ENCODE data around the gene ADGRV1.

DNA sequence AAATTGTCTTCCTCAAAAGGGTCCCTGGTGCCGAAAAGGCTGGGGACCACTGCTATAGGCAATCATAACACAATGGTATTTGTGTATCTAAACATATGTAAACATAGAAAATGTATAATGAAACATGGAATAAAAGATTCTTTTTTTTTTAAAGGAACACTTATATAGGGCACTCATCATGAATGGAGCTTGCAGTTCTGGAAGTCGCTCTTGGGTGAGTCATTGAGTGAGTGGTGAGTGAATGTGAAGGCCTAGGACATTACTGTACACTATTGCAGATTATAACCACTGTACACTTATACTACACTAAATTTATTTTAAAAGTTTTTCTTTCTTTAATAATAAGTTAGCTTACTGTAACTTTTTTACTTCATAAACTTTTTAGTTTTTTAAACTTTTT lies 648.1 kb downstream of the ADGRV1 start:
- TF ChIP-seq, protein P1, sequence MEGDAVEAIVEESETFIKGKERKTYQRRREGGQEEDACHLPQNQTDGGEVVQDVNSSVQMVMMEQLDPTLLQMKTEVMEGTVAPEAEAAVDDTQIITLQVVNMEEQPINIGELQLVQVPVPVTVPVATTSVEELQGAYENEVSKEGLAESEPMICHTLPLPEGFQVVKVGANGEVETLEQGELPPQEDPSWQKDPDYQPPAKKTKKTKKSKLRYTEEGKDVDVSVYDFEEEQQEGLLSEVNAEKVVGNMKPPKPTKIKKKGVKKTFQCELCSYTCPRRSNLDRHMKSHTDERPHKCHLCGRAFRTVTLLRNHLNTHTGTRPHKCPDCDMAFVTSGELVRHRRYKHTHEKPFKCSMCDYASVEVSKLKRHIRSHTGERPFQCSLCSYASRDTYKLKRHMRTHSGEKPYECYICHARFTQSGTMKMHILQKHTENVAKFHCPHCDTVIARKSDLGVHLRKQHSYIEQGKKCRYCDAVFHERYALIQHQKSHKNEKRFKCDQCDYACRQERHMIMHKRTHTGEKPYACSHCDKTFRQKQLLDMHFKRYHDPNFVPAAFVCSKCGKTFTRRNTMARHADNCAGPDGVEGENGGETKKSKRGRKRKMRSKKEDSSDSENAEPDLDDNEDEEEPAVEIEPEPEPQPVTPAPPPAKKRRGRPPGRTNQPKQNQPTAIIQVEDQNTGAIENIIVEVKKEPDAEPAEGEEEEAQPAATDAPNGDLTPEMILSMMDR (tag by site-specific recombination; IDR thresholded peaks at IDR 0.05), result no peak
- no peak for TF ChIP-seq ZNF274 (IDR thresholded peaks at IDR 0.05; ENCODE audit: low read length)
- TF ChIP-seq ZNF274 (tag by site-specific recombination; IDR thresholded peaks at IDR 0.05; ENCODE audit: borderline replicate concordance), result no peak
